SW480 (cell line): ENCODE measurements around the gene FAM174C.

Source experiments
- DNase-seq: peaks from one replicate; pipeline ENCODE4 v3.0.0-alpha.2; 2016; ENCODE audit warnings: low spot score

FAM174C gene

DNA sequence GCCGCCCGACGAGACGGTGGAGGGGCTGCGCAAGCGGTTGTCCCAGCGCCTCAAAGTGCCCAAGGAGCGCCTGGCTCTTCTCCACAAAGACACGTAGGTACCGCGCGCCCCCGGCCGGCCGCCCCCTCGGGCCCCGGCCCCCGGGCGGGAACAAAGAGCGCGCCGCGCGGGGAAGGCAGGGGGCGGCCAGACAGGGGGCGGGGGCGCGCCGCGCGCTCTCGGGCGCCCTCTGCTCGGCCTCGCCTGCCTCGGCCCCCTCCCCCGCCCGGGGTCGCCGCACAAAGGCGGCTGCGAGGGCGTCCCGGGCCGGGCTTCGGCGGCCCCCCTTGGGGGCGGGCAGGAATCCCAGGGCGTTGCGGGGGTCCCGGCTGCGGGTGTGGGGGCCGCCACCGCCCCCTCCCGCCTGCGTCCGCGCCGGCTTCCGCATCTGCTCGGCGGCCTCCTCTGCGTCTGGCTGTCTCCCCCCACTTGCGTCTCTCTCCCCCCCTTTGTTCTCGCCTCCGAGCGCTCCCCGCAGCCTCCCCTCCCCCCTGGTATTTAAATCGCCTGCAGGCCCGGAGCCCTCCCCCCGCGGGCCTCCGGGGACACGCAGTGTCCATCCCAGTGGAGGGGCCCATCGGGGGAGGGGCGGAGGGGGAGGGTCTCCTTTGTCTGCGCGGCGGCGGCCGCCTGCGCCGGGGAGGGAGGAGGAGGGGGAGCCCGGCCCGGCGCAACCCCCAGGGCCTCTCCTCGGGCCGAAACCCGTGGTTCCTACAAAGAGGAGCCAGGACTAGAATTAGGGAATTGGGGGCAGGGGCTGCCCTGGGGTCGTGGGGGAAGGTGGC is 24.7 kb upstream of the FAM174C start:
- DNase-seq: no peak

DNA sequence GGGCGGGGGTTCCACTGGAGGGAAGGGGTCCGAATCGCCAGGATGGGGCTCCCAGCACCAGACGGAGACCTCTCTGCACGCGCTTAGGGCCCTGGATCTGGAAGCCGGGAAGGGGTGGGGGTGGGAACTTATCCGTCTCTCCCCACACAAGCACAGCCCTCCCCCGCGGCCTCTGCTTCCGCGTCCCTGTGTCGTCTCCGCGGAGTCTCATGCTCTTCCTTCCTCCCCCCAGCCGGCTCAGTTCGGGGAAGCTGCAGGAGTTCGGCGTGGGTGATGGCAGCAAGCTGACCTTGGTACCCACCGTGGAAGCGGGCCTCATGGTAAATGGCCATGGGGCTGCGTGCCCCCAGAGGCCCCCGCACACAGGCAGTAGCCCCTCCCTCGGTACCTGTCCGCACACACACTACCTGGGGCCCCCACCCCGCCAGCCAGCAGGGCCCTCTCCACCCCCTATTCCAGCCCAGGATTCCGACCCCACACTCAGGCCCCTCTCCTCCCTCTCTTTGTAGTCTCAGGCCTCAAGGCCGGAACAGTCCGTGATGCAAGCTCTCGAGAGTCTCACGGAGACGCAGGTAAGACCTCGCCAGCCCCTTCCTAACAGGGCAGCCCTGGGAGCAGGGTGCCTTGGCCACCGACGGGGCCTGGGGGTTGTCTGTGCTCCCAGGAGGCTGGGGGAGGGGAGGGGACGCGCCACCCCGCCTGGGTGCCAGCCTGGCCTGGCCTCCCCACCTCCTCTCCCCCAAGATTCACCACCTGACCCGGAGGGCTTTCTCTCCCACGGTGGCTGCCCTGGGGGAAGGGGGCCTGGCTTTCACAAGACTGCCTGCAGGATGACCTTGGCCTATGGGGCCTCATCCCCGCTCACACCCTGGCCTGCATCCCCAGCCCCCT is 23.8 kb upstream of the FAM174C start:
- DNase-seq: no peak

DNA sequence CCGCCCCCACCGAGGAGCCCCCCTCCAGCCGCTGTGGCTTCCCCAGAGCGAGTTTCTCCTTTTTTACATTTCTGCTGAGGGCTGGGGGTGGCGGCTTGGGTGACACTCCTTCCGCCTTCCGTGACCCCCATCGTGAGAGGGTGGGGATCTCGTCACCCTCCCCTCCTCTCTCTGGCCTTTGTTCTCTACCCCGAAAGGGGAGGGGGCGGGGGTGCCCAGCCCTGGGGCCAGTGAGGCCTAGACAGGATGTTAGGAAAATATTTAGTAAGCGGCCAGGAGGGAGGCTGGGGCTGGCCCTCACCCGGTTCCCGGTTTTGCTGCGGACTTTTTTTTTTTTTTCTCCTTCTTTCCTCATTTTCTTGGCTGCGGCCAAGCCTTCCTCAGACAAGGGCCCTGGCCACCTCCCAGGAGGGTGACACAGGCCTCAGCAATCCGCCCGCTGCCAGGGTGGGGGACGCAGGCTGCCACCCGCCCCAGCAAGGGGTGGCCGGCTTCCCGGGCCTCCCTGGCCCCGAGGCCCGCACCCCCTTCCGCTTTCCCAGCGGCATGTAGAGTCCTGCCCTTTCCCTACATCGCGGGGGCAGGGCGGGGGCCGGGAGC is 23.0 kb upstream of the FAM174C start:
- peak; percentile 53 for DNase-seq

- DNase-seq: peak; percentile 71
Observed at GRCh38 chr19:1252821-1253513, 22.4 kb upstream of the FAM174C start.

DNA sequence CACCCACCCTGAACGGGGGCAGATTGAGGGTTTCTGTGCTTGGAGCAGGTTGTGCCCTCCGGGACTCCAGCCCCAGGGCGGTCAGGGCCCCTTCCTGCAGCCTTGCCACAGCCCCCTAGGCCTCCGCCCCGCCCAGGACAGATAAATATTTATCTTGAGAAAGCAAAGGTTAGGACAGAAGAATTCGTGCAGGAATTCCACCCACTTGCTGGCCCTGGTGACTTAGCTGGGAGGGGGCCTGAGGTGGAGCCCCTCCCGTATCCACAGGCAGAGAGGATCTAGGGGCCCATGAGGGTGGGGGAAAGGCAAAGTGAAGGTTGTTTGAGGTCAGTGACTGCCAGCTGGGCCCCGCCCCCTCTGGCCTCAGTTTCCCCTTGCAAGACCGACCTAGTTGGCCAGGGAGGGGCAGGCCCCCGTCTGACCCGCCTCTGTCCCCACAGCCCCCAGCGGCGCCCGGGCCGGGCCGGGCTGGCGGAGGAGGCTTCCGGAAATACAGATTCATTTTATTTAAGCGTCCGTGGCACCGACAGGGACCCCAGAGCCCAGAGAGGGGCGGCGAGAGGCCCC is 21.7 kb upstream of the FAM174C start:
- DNase-seq: no peak

DNA sequence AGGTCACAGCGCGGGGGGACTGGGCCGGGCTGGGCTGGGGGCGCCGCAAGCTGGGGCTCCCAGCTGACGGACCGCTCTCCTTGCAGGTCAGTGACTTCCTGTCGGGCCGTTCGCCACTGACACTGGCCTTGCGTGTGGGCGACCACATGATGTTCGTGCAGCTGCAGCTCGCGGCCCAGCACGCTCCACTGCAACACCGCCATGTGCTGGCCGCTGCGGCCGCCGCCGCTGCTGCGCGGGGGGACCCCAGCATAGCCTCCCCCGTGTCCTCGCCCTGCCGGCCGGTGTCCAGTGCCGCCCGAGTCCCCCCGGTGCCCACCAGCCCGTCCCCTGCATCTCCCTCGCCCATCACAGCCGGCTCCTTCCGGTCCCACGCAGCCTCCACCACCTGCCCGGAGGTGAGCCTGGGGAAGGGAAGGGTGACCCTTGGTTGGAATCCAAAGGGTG is 21.2 kb upstream of the FAM174C start:
- no peak for DNase-seq

GRCh38 chr19:1254530-1255185 is 20.7 kb upstream of the FAM174C start:
- DNase-seq: no peak

DNA sequence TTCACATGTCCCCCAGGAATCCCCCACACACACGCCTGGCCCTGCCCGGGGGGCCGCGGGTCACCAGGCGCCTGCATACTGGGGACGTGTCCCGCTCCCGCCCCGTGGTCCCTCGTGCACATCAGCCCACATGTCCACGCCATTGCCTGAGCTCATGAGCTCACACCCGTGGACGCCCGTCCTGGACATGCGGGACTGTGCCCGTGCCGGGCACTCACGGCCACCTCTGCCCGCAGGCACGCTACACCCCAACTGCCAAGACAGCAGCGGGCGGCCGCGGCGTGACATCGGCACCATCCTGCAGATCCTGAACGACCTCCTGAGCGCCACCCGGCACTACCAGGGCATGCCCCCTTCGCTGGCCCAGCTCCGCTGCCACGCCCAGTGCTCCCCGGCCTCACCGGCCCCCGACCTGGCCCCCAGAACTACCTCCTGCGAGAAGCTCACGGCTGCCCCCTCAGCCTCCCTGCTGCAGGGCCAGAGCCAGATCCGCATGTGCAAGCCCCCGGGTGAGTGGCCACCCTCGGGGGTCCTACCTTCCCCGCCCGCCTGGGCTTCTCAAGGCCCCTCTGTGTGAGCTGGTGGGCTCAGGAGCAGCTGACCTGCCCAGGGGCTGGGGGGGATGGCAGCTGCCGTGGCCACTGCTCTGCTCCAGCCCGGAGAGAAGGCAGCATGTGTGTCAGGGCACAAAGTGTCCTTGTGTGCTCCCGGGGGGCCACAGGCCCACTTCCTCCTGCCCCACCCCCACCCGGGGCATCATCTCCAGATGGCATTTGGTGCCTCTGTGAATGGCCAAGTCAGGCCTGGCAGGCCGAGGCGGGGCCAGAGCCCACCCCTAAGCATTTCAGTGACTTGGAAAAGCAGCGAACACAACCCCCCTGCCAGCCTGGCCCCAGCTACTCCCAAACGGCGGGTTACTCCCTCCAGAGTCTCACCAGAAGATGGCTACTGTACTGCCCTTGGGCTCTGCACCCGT is 19.9 kb upstream of the FAM174C start:
- no peak for DNase-seq

DNA sequence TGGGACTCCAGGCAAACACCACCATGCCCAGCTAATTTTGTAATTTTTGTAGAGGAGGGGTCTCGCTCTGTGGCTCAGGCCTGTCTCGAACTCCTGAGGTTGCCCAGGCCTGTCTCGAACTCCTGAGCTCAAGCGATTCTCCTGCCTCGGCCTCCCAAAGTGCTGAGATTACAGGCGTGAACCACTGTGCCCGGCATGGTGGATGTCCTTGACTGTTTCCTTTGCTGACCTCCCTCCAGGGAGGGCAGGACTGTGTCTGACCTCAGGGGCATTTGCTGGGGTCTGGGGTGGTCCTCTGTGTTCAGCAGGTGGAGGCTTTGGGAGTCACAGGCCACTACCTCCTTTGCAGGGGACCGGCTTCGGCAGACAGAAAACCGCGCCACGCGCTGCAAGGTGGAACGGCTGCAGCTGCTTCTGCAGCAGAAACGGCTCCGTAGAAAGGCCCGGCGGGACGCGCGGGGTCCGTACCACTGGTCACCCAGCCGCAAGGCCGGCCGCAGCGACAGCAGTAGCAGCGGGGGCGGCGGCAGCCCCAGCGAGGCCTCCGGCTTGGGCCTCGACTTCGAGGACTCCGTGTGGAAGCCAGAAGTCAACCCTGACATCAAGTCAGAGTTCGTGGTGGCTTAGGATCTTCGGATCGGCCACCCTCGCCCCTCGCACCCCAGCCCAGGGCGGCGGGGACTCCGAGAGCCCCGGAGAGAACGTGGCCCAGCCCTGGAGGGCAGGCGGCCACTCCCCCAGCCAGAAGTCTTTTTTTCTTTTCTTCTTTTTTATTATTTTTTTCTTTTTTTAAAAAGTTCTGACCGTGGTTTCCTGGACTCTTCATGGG is 18.5 kb upstream of the FAM174C start:
- DNase-seq: no peak

GRCh38 chr19:1257475-1258162 is 17.7 kb upstream of the FAM174C start:
- DNase-seq: no peak

GRCh38 chr19:1258163-1258492 is 17.2 kb upstream of the FAM174C start:
- no peak for DNase-seq

- DNase-seq: no peak
Observed at GRCh38 chr19:1258707-1259205, 16.6 kb upstream of the FAM174C start.

DNA sequence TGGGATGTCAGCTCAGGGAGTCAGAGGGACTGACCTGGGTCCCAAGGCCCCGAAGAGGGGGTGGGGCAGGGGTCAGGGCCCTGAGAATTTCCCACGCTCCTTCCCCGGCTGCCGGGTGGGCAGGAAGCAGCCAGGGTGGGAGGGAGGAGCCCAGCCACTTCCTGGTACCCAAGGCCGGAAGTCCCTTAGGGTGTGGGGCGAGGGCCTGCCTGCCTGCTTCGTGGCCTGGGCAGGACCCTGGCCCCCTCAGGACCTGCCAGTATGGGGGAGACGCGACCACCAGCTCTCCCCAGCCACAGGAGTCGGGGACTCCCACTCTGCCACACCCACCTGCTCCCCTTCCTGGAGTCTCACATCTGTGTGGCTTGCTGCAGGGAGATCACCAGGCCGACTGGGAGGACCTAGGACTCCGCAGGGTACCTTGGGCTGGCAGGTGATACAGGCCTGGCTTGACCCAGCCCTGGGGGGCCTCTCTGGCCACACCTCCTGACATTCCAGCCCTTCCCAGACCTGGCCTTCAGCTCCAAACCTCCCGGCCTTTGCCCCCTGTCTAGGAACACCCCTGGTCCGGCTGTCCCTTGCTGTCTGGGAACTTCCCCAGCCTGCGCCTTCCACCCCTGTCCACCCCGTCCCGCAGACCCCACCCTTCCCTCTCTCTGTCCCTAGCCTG is 16.0 kb upstream of the FAM174C start:
- DNase-seq: peak; percentile 81

GRCh38 chr19:1259876-1260748 is 15.2 kb upstream of the FAM174C start:
- no peak for DNase-seq

DNA sequence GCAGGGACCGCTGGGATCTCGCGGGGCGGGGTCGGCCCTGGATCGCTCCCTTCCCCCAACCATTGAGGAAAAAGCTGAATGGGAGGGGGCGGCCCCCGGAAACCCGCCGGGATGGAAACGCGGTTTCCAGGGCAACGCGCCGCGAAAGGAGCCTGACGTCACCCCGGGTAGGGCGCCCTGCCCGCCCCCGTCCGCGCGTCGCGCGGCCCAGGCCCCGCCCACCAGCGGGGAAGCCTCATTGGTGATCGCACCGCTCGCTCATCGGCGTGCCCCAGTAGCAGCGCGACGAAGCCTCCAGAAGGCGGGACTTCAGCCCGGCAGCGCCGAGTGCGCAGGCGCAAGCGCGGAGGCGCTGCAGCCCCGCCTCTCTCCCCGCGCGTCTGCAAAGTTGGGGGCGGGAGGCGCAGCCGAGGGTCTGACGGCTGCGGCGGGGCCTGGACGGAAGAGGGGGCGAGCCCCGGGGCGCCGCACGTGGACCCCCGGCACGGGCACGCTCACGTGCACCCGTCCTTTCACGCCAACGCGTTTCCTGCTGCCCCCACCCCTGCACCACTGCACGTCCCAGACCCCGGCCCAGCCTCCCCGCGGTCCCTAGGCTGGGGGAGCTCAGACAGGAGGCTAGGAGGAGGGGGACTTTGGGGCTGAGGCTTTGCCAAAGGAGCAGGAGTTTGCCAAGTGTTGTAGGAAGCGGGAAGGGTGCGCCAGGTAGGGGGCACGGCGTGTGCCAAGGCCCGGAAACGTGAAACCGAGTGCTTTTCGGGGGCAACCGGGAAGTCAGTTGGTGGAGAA is 14.4 kb upstream of the FAM174C start:
- peak; percentile 83 for DNase-seq

DNA sequence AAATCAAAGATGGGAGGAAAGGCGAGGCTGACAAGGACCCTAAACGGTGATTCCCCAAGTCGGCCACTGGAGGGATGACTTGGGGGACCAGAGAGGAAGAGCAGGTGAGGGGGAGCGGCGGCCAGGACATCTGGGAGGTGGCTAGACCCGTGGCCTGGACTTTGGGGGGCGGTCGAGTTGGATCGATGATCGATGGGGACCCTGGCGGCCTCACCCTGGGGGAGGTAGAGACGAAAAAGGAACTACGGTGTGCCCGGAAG is 13.9 kb upstream of the FAM174C start:
- no peak for DNase-seq
